Measurements from ENCODE around the gene B3GNT2. TPM values are rescaled to one million over a fixed set of nuclear protein-coding genes. Genes with fewer than 3 reads are reported as not detected.
"Not testable (repeated sequence)": the region's sequence is repeated elsewhere in the genome, so short reads cannot be mapped to it uniquely, and the experiment has no call there.

The B3GNT2 gene, protein sequence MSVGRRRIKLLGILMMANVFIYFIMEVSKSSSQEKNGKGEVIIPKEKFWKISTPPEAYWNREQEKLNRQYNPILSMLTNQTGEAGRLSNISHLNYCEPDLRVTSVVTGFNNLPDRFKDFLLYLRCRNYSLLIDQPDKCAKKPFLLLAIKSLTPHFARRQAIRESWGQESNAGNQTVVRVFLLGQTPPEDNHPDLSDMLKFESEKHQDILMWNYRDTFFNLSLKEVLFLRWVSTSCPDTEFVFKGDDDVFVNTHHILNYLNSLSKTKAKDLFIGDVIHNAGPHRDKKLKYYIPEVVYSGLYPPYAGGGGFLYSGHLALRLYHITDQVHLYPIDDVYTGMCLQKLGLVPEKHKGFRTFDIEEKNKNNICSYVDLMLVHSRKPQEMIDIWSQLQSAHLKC
- 10 to 100 TPM; 32.5 to 43.1 TPM for total RNA-seq

DNA sequence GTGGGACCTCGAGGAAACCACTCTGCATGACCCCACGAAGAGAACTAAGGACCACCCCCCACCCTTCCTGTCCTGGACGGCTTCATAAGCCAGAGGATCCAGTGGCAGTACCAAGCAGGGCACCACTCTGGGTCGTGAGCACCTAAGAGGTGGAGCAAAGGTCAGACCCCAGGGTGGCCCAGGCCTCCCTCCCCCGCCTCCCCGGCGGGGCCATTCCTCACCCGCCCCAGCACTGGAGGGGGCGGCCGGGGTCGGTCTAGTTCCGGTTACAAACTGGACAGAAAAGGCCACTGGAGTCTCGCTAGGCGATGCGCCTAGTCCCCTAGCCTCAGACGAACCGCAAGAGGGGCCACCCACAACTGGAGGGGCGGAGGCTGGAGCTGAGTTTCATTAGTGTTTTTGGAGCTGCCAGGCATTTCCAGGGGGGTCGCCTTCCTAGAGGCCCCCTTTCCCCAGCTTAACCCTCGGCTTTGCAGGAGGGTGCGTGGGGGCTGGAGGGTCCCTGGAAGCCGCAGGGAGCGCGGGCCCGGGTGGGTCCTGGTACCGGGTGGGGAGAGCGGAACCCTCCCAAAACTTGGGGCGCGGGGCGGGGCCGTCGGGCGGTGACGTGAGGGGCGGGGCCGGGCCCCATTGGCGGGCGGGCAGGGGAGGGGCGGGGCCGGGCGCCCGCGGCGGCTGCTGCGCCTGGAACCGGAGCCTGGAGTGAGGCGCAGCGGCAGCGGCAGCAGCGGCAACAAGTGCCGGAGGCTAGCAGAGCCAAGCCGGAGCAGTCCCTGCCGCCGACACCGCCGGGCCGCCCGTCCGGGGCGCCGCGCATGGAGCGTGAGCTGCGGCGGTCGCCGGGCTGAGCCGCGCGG is at the start of gene B3GNT2:
Gene B3GNT2 (plus strand): TSS at position 695 of the 857 bp plus-strand sequence. CDS start 26,106 bp downstream, outside the sequence.
- DNase-seq (peak; percentile 87), ATAC-seq (peak; percentile 74)
- peak within 1 kb of the TSS; percentile 95 for H3K27ac Mint-ChIP-seq
- CTCF ChIA-PET = interaction anchor here (0.5 to 1.2 kb wide), 2 partner anchors 47 to 198 kb away, joined by 3 read pairs; no protein-coding TSS in a partner anchor
- no peaks in the 10 kb centered on the region for H3K9me3 Mint-ChIP-seq (ENCODE audit: low read depth)
- H3K36me3 Mint-ChIP-seq = peaks cover 3% of the 10 kb centered on the region
- H3K4me1 Mint-ChIP-seq = peaks cover 35% of the 10 kb centered on the region
- no peaks in the 10 kb centered on the region for H3K27me3 Mint-ChIP-seq
- H3K4me3 Mint-ChIP-seq = peak within 1 kb of the TSS; percentile 76

DNA sequence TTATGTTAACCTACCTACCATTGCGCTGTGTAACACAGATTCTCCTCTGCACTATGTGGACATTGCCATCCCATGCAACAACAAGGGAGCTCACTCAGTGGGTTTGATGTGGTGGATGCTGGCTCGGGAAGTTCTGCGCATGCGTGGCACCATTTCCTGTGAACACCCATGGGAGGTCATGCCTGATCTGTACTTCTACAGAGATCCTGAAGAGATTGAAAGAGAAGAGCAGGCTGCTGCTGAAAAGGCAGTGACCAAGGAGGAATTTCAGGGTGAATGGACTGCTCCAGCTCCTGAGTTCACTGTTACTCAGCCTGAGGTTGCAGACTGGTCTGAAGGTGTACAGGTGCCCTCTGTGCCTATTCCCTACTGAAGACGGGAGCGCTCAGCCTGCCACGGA is 49.1 kb upstream of the B3GNT2 start:
- not testable (repeated sequence) for H3K9me3 Mint-ChIP-seq (ENCODE audit: low read depth); ATAC-seq

GRCh38 chr2:62147610-62148301 is 48.2 kb upstream of the B3GNT2 start:
- Mint-ChIP-seq H3K27ac (no peak overlapping the region), H3K4me1 (peaks cover 23% of the 10 kb centered on the region), H3K4me3 (no peak overlapping the region), H3K36me3 (peaks cover 1% of the 10 kb centered on the region), H3K27me3 (no peaks in the 10 kb centered on the region), H3K9me3 (ENCODE audit: low read depth) (no peaks in the 10 kb centered on the region)
- no peak for DNase-seq
- CTCF ChIA-PET = no interaction called here
- ATAC-seq = no peak

More for the DNA sequence above, 49.1 kb upstream of the B3GNT2 start:
- H3K27ac Mint-ChIP-seq, CTCF ChIA-PET, H3K36me3 Mint-ChIP-seq, DNase-seq, H3K4me3 Mint-ChIP-seq, H3K27me3 Mint-ChIP-seq: not testable (repeated sequence)
- H3K4me1 Mint-ChIP-seq = peaks cover 23% of the 10 kb centered on the region

GRCh38 chr2:62149708-62150107 is 46.2 kb upstream of the B3GNT2 start:
- H3K4me3 Mint-ChIP-seq = no peak overlapping the region
- H3K27me3 Mint-ChIP-seq = no peaks in the 10 kb centered on the region
- no peak for DNase-seq
- H3K27ac Mint-ChIP-seq = peak overlapping the region; percentile 13
- ATAC-seq = no peak
- H3K4me1 Mint-ChIP-seq = peaks cover 23% of the 10 kb centered on the region
- CTCF ChIA-PET = no interaction called here
- H3K36me3 Mint-ChIP-seq = peaks cover 1% of the 10 kb centered on the region
- no peaks in the 10 kb centered on the region for H3K9me3 Mint-ChIP-seq (ENCODE audit: low read depth)

GRCh38 chr2:62150597-62151305 is 45.2 kb upstream of the B3GNT2 start:
- DNase-seq (no peak), ATAC-seq (no peak)
- Mint-ChIP-seq H3K27ac (no peak overlapping the region), H3K9me3 (ENCODE audit: low read depth) (peaks cover 5% of the 10 kb centered on the region), H3K36me3 (peaks cover 1% of the 10 kb centered on the region), H3K27me3 (no peaks in the 10 kb centered on the region), H3K4me3 (no peak overlapping the region), H3K4me1 (peaks cover 23% of the 10 kb centered on the region)
- CTCF ChIA-PET = no interaction called here

- no peak for DNase-seq
- no peaks in the 10 kb centered on the region for H3K27me3 Mint-ChIP-seq
- peaks cover 23% of the 10 kb centered on the region for H3K4me1 Mint-ChIP-seq
- CTCF ChIA-PET = no interaction called here
- peaks cover 5% of the 10 kb centered on the region for H3K9me3 Mint-ChIP-seq (ENCODE audit: low read depth)
- H3K27ac Mint-ChIP-seq = no peak overlapping the region
- no peak for ATAC-seq
- no peak overlapping the region for H3K4me3 Mint-ChIP-seq
- H3K36me3 Mint-ChIP-seq = peaks cover 1% of the 10 kb centered on the region
These were observed 44.6 kb upstream of the B3GNT2 start for GRCh38 chr2:62151306-62151638.

DNA sequence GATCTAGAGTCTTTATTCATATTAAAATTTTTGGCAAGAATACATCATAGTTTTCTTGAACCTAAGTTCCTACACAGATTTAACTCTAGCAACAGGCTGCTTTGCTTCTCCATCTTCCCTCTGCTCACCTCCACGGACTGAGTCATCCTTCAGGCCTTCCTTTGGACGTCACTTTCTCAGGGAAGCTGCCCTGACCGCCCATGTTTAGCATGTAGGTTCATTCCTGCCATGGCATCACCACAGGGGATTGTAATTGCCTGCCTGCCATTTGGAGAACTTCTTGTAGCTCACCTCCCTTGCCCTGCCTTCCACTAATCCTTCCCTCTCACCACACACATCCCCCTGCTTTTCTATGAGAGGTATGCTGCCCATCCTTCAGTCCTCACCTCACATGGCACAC is 43.9 kb upstream of the B3GNT2 start:
- H3K27ac Mint-ChIP-seq = no peak overlapping the region
- DNase-seq (no peak), ATAC-seq (no peak)
- H3K9me3 Mint-ChIP-seq (ENCODE audit: low read depth) = peaks cover 5% of the 10 kb centered on the region
- no peak overlapping the region for H3K4me3 Mint-ChIP-seq
- CTCF ChIA-PET = no interaction called here
- peaks cover 23% of the 10 kb centered on the region for H3K4me1 Mint-ChIP-seq
- H3K27me3 Mint-ChIP-seq = no peaks in the 10 kb centered on the region
- peaks cover 1% of the 10 kb centered on the region for H3K36me3 Mint-ChIP-seq

DNA sequence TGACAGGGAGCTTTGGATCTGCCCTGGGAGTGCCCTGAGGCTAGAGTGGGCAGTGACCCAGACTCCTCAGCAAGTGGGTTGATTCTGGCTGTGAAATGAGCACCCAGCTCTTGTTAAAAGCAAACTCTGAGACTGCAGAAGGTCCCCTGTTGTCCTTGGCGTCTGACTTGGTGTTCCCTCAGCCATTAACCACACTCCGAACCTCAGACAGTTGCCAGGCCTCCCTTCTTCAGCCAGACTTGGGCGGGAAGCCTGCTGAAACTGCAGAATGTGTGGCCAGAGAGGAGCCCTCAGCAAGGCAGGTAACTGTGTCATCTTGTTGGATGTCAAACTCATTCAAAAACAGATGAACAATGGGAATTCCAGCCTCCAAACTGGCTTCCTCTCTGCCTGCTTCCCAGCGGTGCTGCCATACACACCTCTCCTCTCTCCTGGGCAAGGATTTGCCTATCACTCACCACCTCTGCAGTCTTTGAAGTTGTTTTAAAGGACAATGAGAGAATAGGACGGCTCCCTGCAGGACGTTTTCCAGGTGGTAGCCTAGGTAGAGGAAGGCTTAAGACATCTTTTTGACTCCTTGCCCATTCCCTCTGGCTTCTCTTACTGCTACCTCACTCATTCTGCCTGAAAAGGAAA is 38.9 kb upstream of the B3GNT2 start:
- no peak overlapping the region for H3K4me3 Mint-ChIP-seq
- peaks cover 3% of the 10 kb centered on the region for H3K4me1 Mint-ChIP-seq
- ATAC-seq = no peak
- CTCF ChIA-PET = no interaction called here
- no peaks in the 10 kb centered on the region for H3K27me3 Mint-ChIP-seq
- H3K9me3 Mint-ChIP-seq (ENCODE audit: low read depth) = peaks cover 5% of the 10 kb centered on the region
- H3K36me3 Mint-ChIP-seq = no peaks in the 10 kb centered on the region
- DNase-seq = no peak
- no peak overlapping the region for H3K27ac Mint-ChIP-seq

GRCh38 chr2:62158444-62159121 is 37.3 kb upstream of the B3GNT2 start:
- no peaks in the 10 kb centered on the region for H3K27me3 Mint-ChIP-seq
- H3K4me3 Mint-ChIP-seq = no peak overlapping the region
- H3K36me3 Mint-ChIP-seq = no peaks in the 10 kb centered on the region
- CTCF ChIA-PET = interaction anchor here (0.6 kb wide), 1 partner anchor 1392 kb away, joined by 3 read pairs; no protein-coding TSS in a partner anchor
- H3K27ac Mint-ChIP-seq = no peak overlapping the region
- H3K9me3 Mint-ChIP-seq (ENCODE audit: low read depth) = peaks cover 5% of the 10 kb centered on the region
- peaks cover 3% of the 10 kb centered on the region for H3K4me1 Mint-ChIP-seq
- DNase-seq (no peak), ATAC-seq (no peak)

GRCh38 chr2:62160691-62161090 is 35.2 kb upstream of the B3GNT2 start:
- H3K27me3 Mint-ChIP-seq; ATAC-seq; H3K9me3 Mint-ChIP-seq (ENCODE audit: low read depth); CTCF ChIA-PET; H3K36me3 Mint-ChIP-seq; H3K27ac Mint-ChIP-seq; DNase-seq; H3K4me3 Mint-ChIP-seq; H3K4me1 Mint-ChIP-seq: not testable (repeated sequence)

- CTCF ChIA-PET = interaction anchor here (0.9 kb wide), 1 partner anchor 248 kb away, joined by 3 read pairs; no protein-coding TSS in a partner anchor
- Mint-ChIP-seq H3K4me1 (peaks cover 3% of the 10 kb centered on the region), H3K36me3 (no peaks in the 10 kb centered on the region), H3K9me3 (ENCODE audit: low read depth) (no peaks in the 10 kb centered on the region), H3K27ac (no peak overlapping the region), H3K4me3 (no peak overlapping the region), H3K27me3 (no peaks in the 10 kb centered on the region)
- ATAC-seq (no peak), DNase-seq (no peak)
These were observed 32.6 kb upstream of the B3GNT2 start for GRCh38 chr2:62163106-62163831.

GRCh38 chr2:62163834-62164233 is 32.1 kb upstream of the B3GNT2 start:
- Mint-ChIP-seq H3K4me3 (no peak overlapping the region), H3K27ac (no peak overlapping the region), H3K27me3 (no peaks in the 10 kb centered on the region), H3K4me1 (peaks cover 3% of the 10 kb centered on the region), H3K9me3 (ENCODE audit: low read depth) (no peaks in the 10 kb centered on the region), H3K36me3 (no peaks in the 10 kb centered on the region)
- CTCF ChIA-PET = interaction anchor here (0.9 kb wide), 1 partner anchor 248 kb away, joined by 3 read pairs; no protein-coding TSS in a partner anchor
- DNase-seq = no peak
- ATAC-seq = no peak
